ENCODE results near the gene PNPT1.
"Not testable (repeated sequence)": the region's sequence is repeated elsewhere in the genome, so short reads cannot be mapped to it uniquely, and the experiment has no call there.

PNPT1 gene

DNA sequence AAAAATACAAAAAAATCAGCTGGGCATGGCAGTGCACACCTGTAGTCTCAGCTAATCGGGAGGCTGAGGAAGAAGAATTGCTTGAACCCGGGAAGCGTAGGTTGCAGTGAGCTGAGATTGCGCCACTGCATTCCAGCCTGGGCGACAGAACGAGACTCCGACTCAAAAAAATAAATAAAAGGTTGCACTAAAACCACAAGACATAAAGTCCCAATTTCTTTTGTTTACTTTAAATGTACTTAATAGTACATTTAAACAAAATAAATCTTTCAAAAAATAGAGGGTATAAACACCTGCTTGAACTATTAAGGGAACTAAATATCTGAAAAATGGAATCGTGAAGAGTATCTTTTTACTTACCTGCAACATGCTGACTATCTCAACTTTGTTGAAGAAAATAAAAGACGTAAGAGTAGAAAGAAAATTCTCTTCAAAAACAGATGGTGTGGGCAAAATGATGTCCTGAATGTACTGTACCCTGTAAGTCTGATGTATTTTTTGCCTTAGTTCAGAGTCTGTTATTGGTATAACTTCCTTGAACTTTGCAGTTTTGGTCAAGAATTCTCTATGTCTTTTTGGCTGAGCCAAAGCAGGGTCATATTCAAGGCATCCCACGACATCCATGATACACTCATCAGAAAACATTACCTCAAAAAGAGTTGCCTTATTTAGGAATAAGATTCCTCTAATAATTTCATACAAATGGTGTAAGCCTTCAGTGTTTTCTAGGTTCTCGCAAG, 95.4 kb downstream of the PNPT1 start (continued):
- TF ChIP-seq ZNF785 (tag by site-specific recombination; IDR thresholded peaks at IDR 0.05) = no peak

DNA sequence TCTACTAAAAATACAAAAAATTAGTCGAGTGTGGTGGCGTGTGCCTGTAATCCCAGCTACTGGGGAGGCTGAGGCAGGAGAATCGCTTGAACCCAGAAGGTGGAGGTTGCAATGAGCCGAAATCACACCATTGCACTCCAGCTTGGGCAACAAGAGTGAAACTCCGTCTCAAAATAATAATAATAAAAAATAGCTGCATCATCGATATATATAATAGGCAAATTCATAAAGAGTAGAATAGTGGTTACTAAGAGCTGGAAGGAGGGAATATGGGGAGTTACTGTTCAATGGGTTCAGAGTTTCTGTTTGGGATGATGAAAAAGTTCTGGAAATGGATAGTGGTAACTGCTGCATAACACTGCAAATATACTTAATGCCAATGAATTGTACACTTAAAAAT, 96.8 kb downstream of the PNPT1 start:
- POLR2A ChIA-PET; H3K4me1 ChIP-seq (ENCODE audit: control insufficient read depth, insufficient read depth, low read length); H3K27ac ChIP-seq (ENCODE audit: extremely low read depth, low read depth, low read length); CTCF ChIA-PET; H3K4me3 ChIP-seq (ENCODE audit: low read depth, low read length); H3K9me3 ChIP-seq (ENCODE audit: control insufficient read depth, insufficient read depth, low read depth, low read length): not testable (repeated sequence)
- peaks cover 20 to 25% of the 10 kb centered on the region in 2 experiments for H3K36me3 ChIP-seq (ENCODE audit: control insufficient read depth in 2 of 2, insufficient read depth in 1 of 2, low read length in 2 of 2)

DNA sequence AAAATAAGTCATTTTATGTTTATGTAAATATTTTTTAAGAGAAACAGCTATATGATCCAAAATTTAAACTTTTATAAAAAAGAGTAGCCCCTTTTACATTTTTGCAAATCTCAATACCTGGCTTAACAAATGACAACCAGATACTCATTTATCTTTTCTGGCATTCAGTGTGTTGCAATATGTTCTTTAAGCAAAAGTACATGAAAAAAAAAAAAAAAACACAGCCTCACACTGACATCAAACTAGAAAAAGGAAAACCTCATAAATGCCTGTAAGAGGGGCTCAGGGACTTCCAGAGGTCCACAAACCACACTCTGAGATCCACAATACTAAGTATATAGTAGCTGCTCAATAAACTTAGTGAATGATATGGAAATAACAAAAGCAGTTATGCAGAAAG, 98.1 kb downstream of the PNPT1 start:
- Histone ChIP-seq H3K9me3 (ENCODE audit: control insufficient read depth, insufficient read depth, low read depth, low read length) (no peaks in the 10 kb centered on the region), H3K27ac (ENCODE audit: extremely low read depth, low read depth, low read length) (no peak overlapping the region), H3K4me3 (ENCODE audit: low read depth, low read length) (no peak overlapping the region), H3K36me3 (ENCODE audit: control insufficient read depth in 2 of 2, insufficient read depth in 1 of 2, low read length in 2 of 2) (peaks cover 14 to 27% of the 10 kb centered on the region in 2 experiments), H3K4me1 (ENCODE audit: control insufficient read depth, insufficient read depth, low read length) (no peaks in the 10 kb centered on the region)
- ChIA-PET POLR2A (no interaction called here), CTCF (no interaction called here)
- TF ChIP-seq, protein P1, sequence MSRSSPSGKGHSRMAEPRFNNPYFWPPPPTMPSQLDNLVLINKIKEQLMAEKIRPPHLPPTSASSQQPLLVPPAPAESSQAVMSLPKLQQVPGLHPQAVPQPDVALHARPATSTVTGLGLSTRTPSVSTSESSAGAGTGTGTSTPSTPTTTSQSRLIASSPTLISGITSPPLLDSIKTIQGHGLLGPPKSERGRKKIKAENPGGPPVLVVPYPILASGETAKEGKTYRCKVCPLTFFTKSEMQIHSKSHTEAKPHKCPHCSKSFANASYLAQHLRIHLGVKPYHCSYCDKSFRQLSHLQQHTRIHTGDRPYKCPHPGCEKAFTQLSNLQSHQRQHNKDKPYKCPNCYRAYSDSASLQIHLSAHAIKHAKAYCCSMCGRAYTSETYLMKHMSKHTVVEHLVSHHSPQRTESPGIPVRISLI (tag by site-specific recombination; IDR thresholded peaks at IDR 0.05) = no peak
- TF ChIP-seq ZNF324 (tag by site-specific recombination; IDR thresholded peaks at IDR 0.05) (no peak), ZNF664 (tag by site-specific recombination; IDR thresholded peaks at IDR 0.05) (peak; percentile 66)
- TF ChIP-seq, protein P2, sequence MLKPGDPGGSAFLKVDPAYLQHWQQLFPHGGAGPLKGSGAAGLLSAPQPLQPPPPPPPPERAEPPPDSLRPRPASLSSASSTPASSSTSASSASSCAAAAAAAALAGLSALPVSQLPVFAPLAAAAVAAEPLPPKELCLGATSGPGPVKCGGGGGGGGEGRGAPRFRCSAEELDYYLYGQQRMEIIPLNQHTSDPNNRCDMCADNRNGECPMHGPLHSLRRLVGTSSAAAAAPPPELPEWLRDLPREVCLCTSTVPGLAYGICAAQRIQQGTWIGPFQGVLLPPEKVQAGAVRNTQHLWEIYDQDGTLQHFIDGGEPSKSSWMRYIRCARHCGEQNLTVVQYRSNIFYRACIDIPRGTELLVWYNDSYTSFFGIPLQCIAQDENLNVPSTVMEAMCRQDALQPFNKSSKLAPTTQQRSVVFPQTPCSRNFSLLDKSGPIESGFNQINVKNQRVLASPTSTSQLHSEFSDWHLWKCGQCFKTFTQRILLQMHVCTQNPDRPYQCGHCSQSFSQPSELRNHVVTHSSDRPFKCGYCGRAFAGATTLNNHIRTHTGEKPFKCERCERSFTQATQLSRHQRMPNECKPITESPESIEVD (tag by site-specific recombination; IDR thresholded peaks at IDR 0.05) = no peak

DNA sequence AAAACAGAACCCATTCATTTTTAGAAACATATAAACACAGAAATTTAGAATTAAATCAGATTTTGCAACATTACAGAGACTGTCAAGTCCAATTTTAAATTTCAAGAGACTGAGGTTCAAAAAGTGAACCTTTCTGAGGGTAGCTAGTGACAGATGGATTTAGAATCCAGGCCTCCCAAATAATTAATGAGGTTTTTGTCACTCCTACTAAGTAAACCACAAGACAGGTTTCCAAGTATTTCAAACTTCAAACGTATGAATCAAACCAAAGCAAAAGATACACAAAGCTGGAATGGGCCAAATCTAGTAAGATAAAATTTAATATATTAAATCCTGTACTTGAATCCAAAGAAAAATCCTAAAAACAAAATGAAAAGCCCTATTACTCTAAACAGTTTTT, 101.5 kb downstream of the PNPT1 start:
- Histone ChIP-seq H3K27ac (ENCODE audit: extremely low read depth, low read depth, low read length) (no peak overlapping the region), H3K36me3 (ENCODE audit: control insufficient read depth in 2 of 2, insufficient read depth in 1 of 2, low read length in 2 of 2) (peaks cover 0 to 28% of the 10 kb centered on the region in 2 experiments; a peak in 1 of 3 replicates), H3K9me3 (ENCODE audit: control insufficient read depth, insufficient read depth, low read depth, low read length) (no peaks in the 10 kb centered on the region), H3K4me3 (ENCODE audit: low read depth, low read length) (no peak overlapping the region), H3K4me1 (ENCODE audit: control insufficient read depth, insufficient read depth, low read length) (no peaks in the 10 kb centered on the region)
- ChIA-PET CTCF (interaction anchor here (1.2 kb wide), 1 partner anchor 11 kb away, joined by 3 read pairs; no protein-coding TSS in a partner anchor), POLR2A (no interaction called here)
- TF ChIP-seq, protein P3, sequence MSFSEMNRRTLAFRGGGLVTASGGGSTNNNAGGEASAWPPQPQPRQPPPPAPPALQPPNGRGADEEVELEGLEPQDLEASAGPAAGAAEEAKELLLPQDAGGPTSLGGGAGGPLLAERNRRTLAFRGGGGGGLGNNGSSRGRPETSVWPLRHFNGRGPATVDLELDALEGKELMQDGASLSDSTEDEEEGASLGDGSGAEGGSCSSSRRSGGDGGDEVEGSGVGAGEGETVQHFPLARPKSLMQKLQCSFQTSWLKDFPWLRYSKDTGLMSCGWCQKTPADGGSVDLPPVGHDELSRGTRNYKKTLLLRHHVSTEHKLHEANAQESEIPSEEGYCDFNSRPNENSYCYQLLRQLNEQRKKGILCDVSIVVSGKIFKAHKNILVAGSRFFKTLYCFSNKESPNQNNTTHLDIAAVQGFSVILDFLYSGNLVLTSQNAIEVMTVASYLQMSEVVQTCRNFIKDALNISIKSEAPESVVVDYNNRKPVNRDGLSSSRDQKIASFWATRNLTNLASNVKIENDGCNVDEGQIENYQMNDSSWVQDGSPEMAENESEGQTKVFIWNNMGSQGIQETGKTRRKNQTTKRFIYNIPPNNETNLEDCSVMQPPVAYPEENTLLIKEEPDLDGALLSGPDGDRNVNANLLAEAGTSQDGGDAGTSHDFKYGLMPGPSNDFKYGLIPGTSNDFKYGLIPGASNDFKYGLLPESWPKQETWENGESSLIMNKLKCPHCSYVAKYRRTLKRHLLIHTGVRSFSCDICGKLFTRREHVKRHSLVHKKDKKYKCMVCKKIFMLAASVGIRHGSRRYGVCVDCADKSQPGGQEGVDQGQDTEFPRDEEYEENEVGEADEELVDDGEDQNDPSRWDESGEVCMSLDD (tag by site-specific recombination; IDR thresholded peaks at IDR 0.05) = no peak
- TF ChIP-seq, protein P4, sequence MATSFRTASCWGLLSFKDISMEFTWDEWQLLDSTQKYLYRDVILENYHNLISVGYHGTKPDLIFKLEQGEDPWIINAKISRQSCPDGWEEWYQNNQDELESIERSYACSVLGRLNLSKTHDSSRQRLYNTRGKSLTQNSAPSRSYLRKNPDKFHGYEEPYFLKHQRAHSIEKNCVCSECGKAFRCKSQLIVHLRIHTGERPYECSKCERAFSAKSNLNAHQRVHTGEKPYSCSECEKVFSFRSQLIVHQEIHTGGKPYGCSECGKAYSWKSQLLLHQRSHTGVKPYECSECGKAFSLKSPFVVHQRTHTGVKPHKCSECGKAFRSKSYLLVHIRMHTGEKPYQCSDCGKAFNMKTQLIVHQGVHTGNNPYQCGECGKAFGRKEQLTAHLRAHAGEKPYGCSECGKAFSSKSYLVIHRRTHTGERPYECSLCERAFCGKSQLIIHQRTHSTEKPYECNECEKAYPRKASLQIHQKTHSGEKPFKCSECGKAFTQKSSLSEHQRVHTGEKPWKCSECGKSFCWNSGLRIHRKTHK (tag by site-specific recombination; IDR thresholded peaks at IDR 0.05) = no peak
- TF ChIP-seq ZNF76 (tag by site-specific recombination; IDR thresholded peaks at IDR 0.05; ENCODE audit: borderline replicate concordance, low read depth) (no peak), ZNF558 (tag by site-specific recombination; IDR thresholded peaks at IDR 0.05) (no peak), ZNF560 (tag by site-specific recombination; IDR thresholded peaks at IDR 0.05; ENCODE audit: borderline replicate concordance) (no peak), ZNF223 (tag by site-specific recombination; IDR thresholded peaks at IDR 0.05) (no peak), SETDB1 (IDR thresholded peaks at IDR 0.05; ENCODE audit: insufficient read length, low read length) (no peak), GLI2 (tag by site-specific recombination; IDR thresholded peaks at IDR 0.05; ENCODE audit: borderline replicate concordance, low read depth) (no peak), HOXA7 (CRISPR knock-in tag; IDR thresholded peaks at IDR 0.05; ENCODE audit: borderline replicate concordance) (no peak), ZFP3 (tag by site-specific recombination; IDR thresholded peaks at IDR 0.05; ENCODE audit: low read depth) (no peak)
- TF ChIP-seq, protein P5, sequence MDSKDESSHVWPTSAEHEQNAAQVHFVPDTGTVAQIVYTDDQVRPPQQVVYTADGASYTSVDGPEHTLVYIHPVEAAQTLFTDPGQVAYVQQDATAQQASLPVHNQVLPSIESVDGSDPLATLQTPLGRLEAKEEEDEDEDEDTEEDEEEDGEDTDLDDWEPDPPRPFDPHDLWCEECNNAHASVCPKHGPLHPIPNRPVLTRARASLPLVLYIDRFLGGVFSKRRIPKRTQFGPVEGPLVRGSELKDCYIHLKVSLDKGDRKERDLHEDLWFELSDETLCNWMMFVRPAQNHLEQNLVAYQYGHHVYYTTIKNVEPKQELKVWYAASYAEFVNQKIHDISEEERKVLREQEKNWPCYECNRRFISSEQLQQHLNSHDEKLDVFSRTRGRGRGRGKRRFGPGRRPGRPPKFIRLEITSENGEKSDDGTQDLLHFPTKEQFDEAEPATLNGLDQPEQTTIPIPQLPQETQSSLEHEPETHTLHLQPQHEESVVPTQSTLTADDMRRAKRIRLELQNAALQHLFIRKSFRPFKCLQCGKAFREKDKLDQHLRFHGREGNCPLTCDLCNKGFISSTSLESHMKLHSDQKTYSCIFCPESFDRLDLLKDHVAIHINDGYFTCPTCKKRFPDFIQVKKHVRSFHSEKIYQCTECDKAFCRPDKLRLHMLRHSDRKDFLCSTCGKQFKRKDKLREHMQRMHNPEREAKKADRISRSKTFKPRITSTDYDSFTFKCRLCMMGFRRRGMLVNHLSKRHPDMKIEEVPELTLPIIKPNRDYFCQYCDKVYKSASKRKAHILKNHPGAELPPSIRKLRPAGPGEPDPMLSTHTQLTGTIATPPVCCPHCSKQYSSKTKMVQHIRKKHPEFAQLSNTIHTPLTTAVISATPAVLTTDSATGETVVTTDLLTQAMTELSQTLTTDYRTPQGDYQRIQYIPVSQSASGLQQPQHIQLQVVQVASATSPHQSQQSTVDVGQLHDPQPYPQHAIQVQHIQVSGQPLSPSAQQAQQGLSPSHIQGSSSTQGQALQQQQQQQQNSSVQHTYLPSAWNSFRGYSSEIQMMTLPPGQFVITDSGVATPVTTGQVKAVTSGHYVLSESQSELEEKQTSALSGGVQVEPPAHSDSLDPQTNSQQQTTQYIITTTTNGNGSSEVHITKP (tag by site-specific recombination; IDR thresholded peaks at IDR 0.05) = no peak
- TF ChIP-seq, protein P6, sequence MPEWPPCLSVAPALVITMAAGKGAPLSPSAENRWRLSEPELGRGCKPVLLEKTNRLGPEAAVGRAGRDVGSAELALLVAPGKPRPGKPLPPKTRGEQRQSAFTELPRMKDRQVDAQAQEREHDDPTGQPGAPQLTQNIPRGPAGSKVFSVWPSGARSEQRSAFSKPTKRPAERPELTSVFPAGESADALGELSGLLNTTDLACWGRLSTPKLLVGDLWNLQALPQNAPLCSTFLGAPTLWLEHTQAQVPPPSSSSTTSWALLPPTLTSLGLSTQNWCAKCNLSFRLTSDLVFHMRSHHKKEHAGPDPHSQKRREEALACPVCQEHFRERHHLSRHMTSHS (tag by site-specific recombination; IDR thresholded peaks at IDR 0.05) = no peak

Measured in HEK293 (cell line).